HEK293 (cell line): ENCODE measurements around the gene MAGEA10.

ENCODE experiments used
- CTCF ChIP-seq: fragments of 450-650 bp; formaldehyde crosslinking; IDR thresholded peaks from 2 replicates; pipeline ENCODE4 v1.5.1; 2016; ENCODE audit warnings: missing biosample characterization, missing genetic modification characterization
- ZFP41 ChIP-seq: fragments of 450-650 bp; formaldehyde crosslinking; IDR thresholded peaks from 2 replicates; pipeline ENCODE4 v1.5.1; 2016; ENCODE audit warnings: missing biosample characterization, missing genetic modification characterization, borderline replicate concordance
- ZNF121 ChIP-seq: fragments of 450-650 bp; formaldehyde crosslinking; IDR thresholded peaks from 2 replicates; pipeline ENCODE4 v1.5.1; 2016; ENCODE audit warnings: missing biosample characterization, missing genetic modification characterization
- ZNF274 ChIP-seq, 2 experiments: fragments of 200-500 bp in 1 of 2; fragments of 450-650 bp in 1 of 2; sonication (Bioruptor generic) in 1 of 2; formaldehyde crosslinking in 1 of 2; IDR thresholded peaks; 2 replicates each; pipeline versions ENCODE4 v1.5.1 to v1.6.1; 2014 to 2016; ENCODE audit warnings: borderline replicate concordance in 1 of 2, inconsistent platforms in 1 of 2, low read length in 1 of 2, missing biosample characterization in 1 of 2, missing genetic modification characterization in 1 of 2

- TF ChIP-seq ZFP41 (tag by site-specific recombination) (no peak), ZNF274 (IDR thresholded peaks at IDR 0.05; ENCODE audit: low read length) (no peak), ZNF274 (tag by site-specific recombination; IDR thresholded peaks at IDR 0.05; ENCODE audit: borderline replicate concordance) (no peak), CTCF (tag by site-specific recombination) (no peak), ZNF121 (no peak)
Observed at GRCh38 chrX:152137771-152138387, 498 bp downstream of the MAGEA10 start.
